Endothelial cell of umbilical vein (primary cell): ENCODE measurements around the gene CPXM2.

Experiments
- CTCF ChIP-seq, 2 donors: IDR thresholded peaks; 1 replicate in 1 of 2; 2 replicates in 1 of 2; pipeline ENCODE4 v1.5.1; 2011; ENCODE audit warnings: low read length in 2 of 2, mild to moderate bottlenecking in 2 of 2, moderate library complexity in 2 of 2, control low read depth in 1 of 2, inconsistent platforms in 1 of 2, low read depth in 1 of 2; ENCODE audit not compliant: insufficient read depth in 1 of 2; ENCODE audit errors: extremely low read depth in 1 of 2
- GATA2 ChIP-seq: IDR thresholded peaks from 2 replicates; pipeline ENCODE4 v1.7.0; 2011; ENCODE audit warnings: low read depth, mild to moderate bottlenecking, moderate library complexity, mixed read lengths, low read length; ENCODE audit not compliant: insufficient read length, insufficient read depth
- JUN ChIP-seq: IDR thresholded peaks from 2 replicates; pipeline ENCODE4 v1.6.1; 2011; ENCODE audit warnings: borderline replicate concordance, low read depth; ENCODE audit not compliant: insufficient read length, insufficient read depth
- MAX ChIP-seq: IDR thresholded peaks from 2 replicates; pipeline ENCODE4 v1.6.1; 2011; ENCODE audit not compliant: insufficient read depth, insufficient read length
- POLR2A ChIP-seq: IDR thresholded peaks from 2 replicates; pipeline ENCODE4 v1.6.1; 2012; ENCODE audit warnings: low read depth, mild to moderate bottlenecking, control low read depth, low read length

GRCh38 chr10:123882177-123882576 lies 9.4 kb downstream of the CPXM2 start:
- TF ChIP-seq POLR2A (no peak), CTCF (IDR thresholded peaks at IDR 0.05; ENCODE audit: extremely low read depth in 1 of 2, insufficient read depth in 1 of 2, low read depth in 1 of 2, low read length in 2 of 2) (no peak), MAX (no peak), JUN (no peak), GATA2 (no peak)
